Activated naive CD4-positive, alpha-beta T cell treated with anti-CD3 and anti-CD28 coated beads, Interleukin-2, amount 50 U/mL, for 16 hours (primary cell): Measurements from ENCODE around the gene MCM9.

Source experiments
- DNase-seq: peaks from one replicate; pipeline ENCODE4 v3.0.0-alpha.2; 2020

The MCM9 gene

GRCh38 chr6:118934461-118935330 is at the start of gene MCM9:
Gene MCM9 (minus strand): TSS chr6:118935159. CDS start chr6:118931723, 3,436 bp downstream.
- DNase-seq, result peak; percentile 87

GRCh38 chr6:118984342-118984741 is 49.4 kb upstream of the MCM9 start:
- DNase-seq, result no peak

- no peak for DNase-seq
These were observed 47.6 kb upstream of the MCM9 start for GRCh38 chr6:118982575-118982911.

- no peak for DNase-seq
These were observed 47.1 kb upstream of the MCM9 start for GRCh38 chr6:118981884-118982574.

GRCh38 chr6:118980063-118980462 is 45.1 kb upstream of the MCM9 start:
- DNase-seq, result no peak

GRCh38 chr6:118974790-118975189 is 39.8 kb upstream of the MCM9 start:
- DNase-seq, result no peak

GRCh38 chr6:118971682-118972081 is 36.7 kb upstream of the MCM9 start:
- DNase-seq, result no peak

GRCh38 chr6:118970866-118971265 is 35.9 kb upstream of the MCM9 start:
- DNase-seq, result no peak

- DNase-seq, result no peak
These were observed 33.5 kb upstream of the MCM9 start for GRCh38 chr6:118968416-118968815.

- no peak for DNase-seq
These were observed 32.3 kb upstream of the MCM9 start for GRCh38 chr6:118967239-118967638.

- DNase-seq, result no peak
These were observed 30.9 kb upstream of the MCM9 start for GRCh38 chr6:118965843-118966370.

GRCh38 chr6:118965371-118965770 is 30.4 kb upstream of the MCM9 start:
- no peak for DNase-seq

- no peak for DNase-seq
These were observed 28.0 kb upstream of the MCM9 start for GRCh38 chr6:118963003-118963402.

GRCh38 chr6:118959903-118960302 is 24.9 kb upstream of the MCM9 start:
- no peak for DNase-seq

GRCh38 chr6:118953391-118953790 is 18.4 kb upstream of the MCM9 start:
- no peak for DNase-seq

GRCh38 chr6:118952683-118953082 is 17.7 kb upstream of the MCM9 start:
- no peak for DNase-seq

- DNase-seq, result no peak
These were observed 10.3 kb upstream of the MCM9 start for GRCh38 chr6:118945217-118945616.

- DNase-seq, result no peak
These were observed 5.8 kb upstream of the MCM9 start for GRCh38 chr6:118940770-118941169.

GRCh38 chr6:118939683-118940082 is 4.7 kb upstream of the MCM9 start:
- DNase-seq, result no peak

- DNase-seq, result no peak
These were observed 1.2 kb upstream of the MCM9 start for GRCh38 chr6:118935978-118936703.

- no peak for DNase-seq
These were observed 341 bp upstream of the MCM9 start for GRCh38 chr6:118935331-118935668.

- no peak for DNase-seq
These were observed 1.0 kb downstream of the MCM9 start for GRCh38 chr6:118933855-118934460.

GRCh38 chr6:118932421-118932820 is 2.5 kb downstream of the MCM9 start:
- no peak for DNase-seq
